ENCODE results near the gene TPBG.
"Not testable (repeated sequence)": the region's sequence is repeated elsewhere in the genome, so short reads cannot be mapped to it uniquely, and the experiment has no call there.

Gene TPBG

GRCh38 chr6:82374516-82374915 lies 10.9 kb downstream of the TPBG start:
- no peak for DNase-seq (ENCODE audit: low read depth in 1 of 2, low spot score in 1 of 2)

GRCh38 chr6:82376636-82377035 lies 13.0 kb downstream of the TPBG start:
- DNase-seq (ENCODE audit: low read depth in 1 of 2, low spot score in 1 of 2): no peak

- DNase-seq (ENCODE audit: low read depth in 1 of 2, low spot score in 1 of 2): no peak
These were observed 17.1 kb downstream of the TPBG start for GRCh38 chr6:82380566-82381185.

- no peak for DNase-seq (ENCODE audit: low read depth in 1 of 2, low spot score in 1 of 2)
These were observed 17.7 kb downstream of the TPBG start for GRCh38 chr6:82381278-82381677.

GRCh38 chr6:82385102-82385501 lies 21.5 kb downstream of the TPBG start:
- no peak for DNase-seq (ENCODE audit: low read depth in 1 of 2, low spot score in 1 of 2)

GRCh38 chr6:82385546-82385945 lies 21.9 kb downstream of the TPBG start:
- no peak for DNase-seq (ENCODE audit: low read depth in 1 of 2, low spot score in 1 of 2)

- no peak for DNase-seq (ENCODE audit: low read depth in 1 of 2, low spot score in 1 of 2)
These were observed 22.3 kb downstream of the TPBG start for GRCh38 chr6:82385961-82386360.

GRCh38 chr6:82394770-82395169 lies 31.2 kb downstream of the TPBG start:
- not testable (repeated sequence) for DNase-seq (ENCODE audit: low read depth in 1 of 2, low spot score in 1 of 2)

GRCh38 chr6:82396964-82397751 lies 33.5 kb downstream of the TPBG start:
- no peak for DNase-seq (ENCODE audit: low read depth in 1 of 2, low spot score in 1 of 2)

GRCh38 chr6:82397962-82398692 lies 34.5 kb downstream of the TPBG start:
- no peak for DNase-seq (ENCODE audit: low read depth in 1 of 2, low spot score in 1 of 2)

GRCh38 chr6:82408952-82409431 lies 45.4 kb downstream of the TPBG start:
- no peak for DNase-seq (ENCODE audit: low read depth in 1 of 2, low spot score in 1 of 2)

GRCh38 chr6:82410151-82410648 lies 46.6 kb downstream of the TPBG start:
- no peak for DNase-seq (ENCODE audit: low read depth in 1 of 2, low spot score in 1 of 2)

GRCh38 chr6:82413868-82414267 lies 50.3 kb downstream of the TPBG start:
- DNase-seq (ENCODE audit: low read depth in 1 of 2, low spot score in 1 of 2): no peak

- DNase-seq (ENCODE audit: low read depth in 1 of 2, low spot score in 1 of 2): no peak
These were observed 52.2 kb downstream of the TPBG start for GRCh38 chr6:82415820-82416219.

GRCh38 chr6:82416346-82416745 lies 52.7 kb downstream of the TPBG start:
- no peak for DNase-seq (ENCODE audit: low read depth in 1 of 2, low spot score in 1 of 2)
